Endothelial cell of umbilical vein (primary cell): ENCODE data around the gene QRFP. TPM values are rescaled to one million over a fixed set of nuclear protein-coding genes. Genes with fewer than 3 reads are reported as not detected.

Source experiments
- BruUV-seq: library from RNA; stranded (reverse); fragments of 400-500 nt; replicated peaks from 2 replicates; lab custom pipeline; 2021; lab: Mats Ljungman, UMichigan
- CTCF ChIA-PET: fragments of 300-600, 350-600 bp; sonication (Branson Sonifier 250); formaldehyde crosslinking; loops from one replicate; lab custom pipeline; 2021; ENCODE audit warnings: antibody characterized with exemption, inconsistent platforms; lab: Charles Lee
- POLR2A ChIA-PET: fragments of 300-600, 350-600 bp; sonication (Branson Sonifier 250); formaldehyde crosslinking; loops from one replicate; lab custom pipeline; 2021; ENCODE audit warnings: antibody characterized with exemption, inconsistent platforms; lab: Charles Lee
- DNase-seq: peaks from one replicate; pipeline ENCODE4 v3.0.0-alpha.2; 2011; ENCODE audit warnings: low read depth, low spot score
- FAIRE-seq: peaks from 2 replicates; lab custom pipeline; 2011; peaks lifted over from hg19 to GRCh38; lab: Jason Lieb, UNC
- H2AFZ ChIP-seq: 2 replicates; pipeline ENCODE4 v1.6.0; 2012; ENCODE audit warnings: low read depth, low read length, control low read depth, inconsistent platforms
- H3K27ac ChIP-seq: 2 replicates; pipeline ENCODE4 v1.5.1; 2011; ENCODE audit warnings: low read depth, mild to moderate bottlenecking, control low read depth, low read length, moderate library complexity; ENCODE audit not compliant: insufficient read depth
- H3K27me3 ChIP-seq, 2 experiments: 2 replicates each; pipeline versions ENCODE4 v1.6.0 to v1.6.1; 2011; ENCODE audit warnings: low read length in 2 of 2, mixed read lengths in 1 of 2; ENCODE audit not compliant: control insufficient read depth in 2 of 2, insufficient read depth in 2 of 2
- H3K36me3 ChIP-seq, 2 experiments: 2 replicates in 1 of 2; 3 replicates in 1 of 2; pipeline ENCODE4 v1.5.1; 2011; ENCODE audit warnings: low read length in 2 of 2, mild to moderate bottlenecking in 1 of 2, moderate library complexity in 1 of 2; ENCODE audit not compliant: control insufficient read depth in 2 of 2, insufficient read depth in 2 of 2; ENCODE audit errors: extremely low read depth in 1 of 2
- H3K4me1 ChIP-seq: 3 replicates; pipeline ENCODE4 v1.5.1; 2011; ENCODE audit warnings: mild to moderate bottlenecking, low read length; ENCODE audit not compliant: control insufficient read depth, insufficient read depth; ENCODE audit errors: extremely low read depth
- H3K4me2 ChIP-seq: 2 replicates; pipeline ENCODE4 v1.6.1; 2011; ENCODE audit warnings: low read length, control low read depth, mixed read lengths; ENCODE audit not compliant: insufficient read depth
- H3K4me3 ChIP-seq, 3 experiments: fragments of 200-600 bp in 1 of 3; sonication (generic), shearing (Covaris generic) in 1 of 3; replicated peaks in 1 of 3; 2 replicates each; pipeline ENCODE4 v1.5.1; 2011 to 2016; ENCODE audit warnings: control low read depth in 3 of 3, low read length in 3 of 3, mild to moderate bottlenecking in 2 of 3, inconsistent platforms in 1 of 3, low read depth in 1 of 3, moderate library complexity in 1 of 3; ENCODE audit not compliant: insufficient read depth in 1 of 3
- H3K79me2 ChIP-seq: 2 replicates; pipeline ENCODE4 v1.6.0; 2012; ENCODE audit warnings: low read length, inconsistent platforms; ENCODE audit not compliant: control insufficient read depth, insufficient read depth
- H3K9ac ChIP-seq: replicated peaks from 2 replicates; pipeline ENCODE3; 2011; ENCODE audit warnings: low read length, control low read depth; ENCODE audit not compliant: insufficient read depth; ENCODE audit errors: extremely low read depth
- H3K9me1 ChIP-seq: replicated peaks from 3 replicates; pipeline ENCODE4 v1.6.0; 2011; ENCODE audit warnings: mild to moderate bottlenecking, low read length; ENCODE audit not compliant: control insufficient read depth, insufficient read depth; ENCODE audit errors: extremely low read depth
- H3K9me3 ChIP-seq: replicated peaks from 2 replicates; pipeline ENCODE4 v1.5.1; 2012; ENCODE audit warnings: low read length, inconsistent platforms; ENCODE audit not compliant: control insufficient read depth, insufficient read depth
- H4K20me1 ChIP-seq: replicated peaks from 2 replicates; pipeline ENCODE3; 2011; ENCODE audit warnings: mild to moderate bottlenecking, low read length; ENCODE audit not compliant: control insufficient read depth, insufficient read depth; ENCODE audit errors: extremely low read depth
- CTCF ChIP-seq, 2 donors: IDR thresholded peaks; 1 replicate in 1 of 2; 2 replicates in 1 of 2; pipeline ENCODE4 v1.5.1; 2011; ENCODE audit warnings: low read length in 2 of 2, mild to moderate bottlenecking in 2 of 2, moderate library complexity in 2 of 2, control low read depth in 1 of 2, inconsistent platforms in 1 of 2, low read depth in 1 of 2; ENCODE audit not compliant: insufficient read depth in 1 of 2; ENCODE audit errors: extremely low read depth in 1 of 2
- EZH2 ChIP-seq: IDR thresholded peaks from 2 replicates; pipeline ENCODE4 v1.6.1; 2012; ENCODE audit warnings: borderline replicate concordance, low read depth, mild to moderate bottlenecking, moderate library complexity, low read length, inconsistent platforms; ENCODE audit not compliant: severe bottlenecking
- FOS ChIP-seq: IDR thresholded peaks from 2 replicates; pipeline ENCODE4 v1.6.1; 2011; ENCODE audit warnings: mild to moderate bottlenecking, low read length, moderate library complexity, borderline replicate concordance; ENCODE audit not compliant: insufficient read depth
- GATA2 ChIP-seq: IDR thresholded peaks from 2 replicates; pipeline ENCODE4 v1.7.0; 2011; ENCODE audit warnings: low read depth, mild to moderate bottlenecking, moderate library complexity, mixed read lengths, low read length; ENCODE audit not compliant: insufficient read length, insufficient read depth
- JUN ChIP-seq: IDR thresholded peaks from 2 replicates; pipeline ENCODE4 v1.6.1; 2011; ENCODE audit warnings: borderline replicate concordance, low read depth; ENCODE audit not compliant: insufficient read length, insufficient read depth
- MAX ChIP-seq: IDR thresholded peaks from 2 replicates; pipeline ENCODE4 v1.6.1; 2011; ENCODE audit not compliant: insufficient read depth, insufficient read length
- MYC ChIP-seq: IDR thresholded peaks from one replicate; pipeline ENCODE4 v1.6.1; 2011; ENCODE audit warnings: mild to moderate bottlenecking, low read depth, low read length
- POLR2A ChIP-seq: IDR thresholded peaks from 2 replicates; pipeline ENCODE4 v1.6.1; 2012; ENCODE audit warnings: low read depth, mild to moderate bottlenecking, control low read depth, low read length
- POLR2AphosphoS5 ChIP-seq: IDR thresholded peaks from 2 replicates; pipeline ENCODE4 v1.6.1; 2012; ENCODE audit warnings: low read depth, mild to moderate bottlenecking, control low read depth, low read length, moderate library complexity; ENCODE audit not compliant: insufficient read depth
- dilution Hi-C: fragments of 300-500 bp; cut with MboI; formaldehyde crosslinking; loops from one replicate; pipeline ENCODE4 v1.15.0; 2019; ENCODE audit warnings: low sequenced_read_pairs; ENCODE audit not compliant: extremely low pct_ligation_motif_present
- intact Hi-C: fragments of 100-400 bp; cut with micrococcal nuclease; formaldehyde crosslinking; loops from one replicate; pipeline ENCODE4 v1.10.0; 2022
- polyA plus RNA-seq, 4 experiments: library from polyadenylated mRNA; depleted of rRNA in 3 of 4; stranded (reverse) in 3 of 4; unstranded in 1 of 4; fragments of >200 nt; gene quantifications; 2 replicates each; pipeline versions ENCODE4 v1.2.1 to v1.2.3, GENCODE V29; 2011 to 2012; ENCODE audit warnings: missing spikeins in 1 of 4
- total RNA-seq: library from RNA; stranded (reverse); gene quantifications from 2 replicates; pipeline ENCODE4 v1.2.3, GENCODE V29; 2021

Gene QRFP
- total and polyA plus RNA-seq, 2 donors (not counting 3 experiments of a cell fraction or from before 2014, with no cell fraction given) = not detected

GRCh38 chr9:130895481-130896232, 955 bp downstream of the QRFP start:
- Histone ChIP-seq H3K4me1 (no peaks in the 10 kb centered on the region), H3K9me1 (no peaks in the 10 kb centered on the region), H3K4me3 (no peak overlapping the region), H3K36me3 (peaks cover 2 to 14% of the 10 kb centered on the region in 2 experiments), H3K4me2 (no peak overlapping the region), H3K9me3 (no peaks in the 10 kb centered on the region), H3K79me2 (no peaks in the 10 kb centered on the region), H2AFZ (no peak overlapping the region), H3K9ac (no peak overlapping the region), H4K20me1 (no peaks in the 10 kb centered on the region), H3K27ac (no peak overlapping the region), H3K27me3 (no peaks in the 10 kb centered on the region)
- dilution Hi-C loops = no loop called here
- POLR2A ChIA-PET = no interaction called here
- no peak for FAIRE-seq
- TF ChIP-seq JUN (no peak), FOS (no peak), EZH2 (no peak), CTCF (IDR thresholded peaks at IDR 0.05; ENCODE audit: extremely low read depth in 1 of 2, insufficient read depth in 1 of 2, low read depth in 1 of 2, low read length in 2 of 2) (no peak), POLR2A (no peak), GATA2 (no peak), POLR2AphosphoS5 (no peak), MAX (no peak), MYC (no peak)
- intact Hi-C loops = loop anchor here (2.0 kb wide), 1 partner anchor 45 kb away; no protein-coding TSS in a partner anchor
- no TSS peak for BruUV-seq
- no peak for DNase-seq
- CTCF ChIA-PET = interaction anchor here (1.2 to 4.4 kb wide), 3 partner anchors 103 to 195 kb away, joined by 3 to 46 read pairs (median 27); no protein-coding TSS in a partner anchor
